Measurements from ENCODE around the gene OAS1.

DNA sequence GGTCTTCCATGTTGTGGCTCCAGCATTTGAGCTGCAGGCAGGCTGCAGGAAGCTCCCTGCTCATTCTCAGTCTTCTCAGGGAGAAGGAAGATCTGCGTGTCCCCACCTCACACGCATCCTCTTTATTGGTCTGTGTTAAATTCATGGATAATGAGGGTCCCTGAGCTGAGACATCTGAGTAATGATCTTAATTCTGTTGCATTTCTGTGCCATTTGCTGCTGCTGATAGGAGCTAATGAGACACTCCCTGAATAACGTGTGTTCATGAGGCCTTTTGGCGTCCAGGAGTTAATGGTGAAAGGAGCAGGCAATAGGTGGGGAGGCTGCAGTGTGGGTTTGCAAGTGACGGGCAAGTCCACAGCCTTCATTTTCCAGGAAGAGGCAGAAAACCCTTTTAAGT, 46.6 kb upstream of the OAS1 start:
- TF ChIP-seq POLR2A (IDR thresholded peaks at IDR 0.05) (no peak), CTCF (IDR thresholded peaks at IDR 0.05) (no peak), POLR2AphosphoS5 (IDR thresholded peaks at IDR 0.05) (no peak)
